ENCODE data around the gene PRPF38B.
A peak's percentile ranks its signal among the peaks of the same experiment; 100 is the strongest.
"Not testable (repeated sequence)": the region's sequence is repeated elsewhere in the genome, so short reads cannot be mapped to it uniquely, and the experiment has no call there.

Gene PRPF38B

DNA sequence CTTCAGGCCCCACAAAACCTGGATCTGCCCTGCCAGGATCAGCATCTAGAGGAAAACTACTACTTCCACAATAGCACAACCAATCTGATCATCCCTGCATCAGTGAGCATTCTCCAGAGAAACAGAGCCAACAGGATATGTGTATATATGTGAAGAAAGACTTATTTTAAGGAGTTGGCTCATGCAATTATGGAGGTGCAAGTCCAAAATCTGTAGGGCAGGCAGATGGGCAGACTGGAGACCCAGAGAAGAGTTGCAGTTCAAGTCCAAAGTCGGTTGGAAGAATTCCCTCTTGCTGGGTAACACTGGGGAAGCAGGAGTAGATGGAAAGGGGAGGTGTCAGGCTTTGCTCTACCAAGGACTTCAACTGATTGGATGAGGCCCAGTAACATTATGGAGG is 26.3 kb upstream of the PRPF38B start:
- no peaks in the 10 kb centered on the region for H3K9me3 Mint-ChIP-seq
- no peaks in the 10 kb centered on the region for H3K36me3 Mint-ChIP-seq
- H3K27ac Mint-ChIP-seq = no peak overlapping the region
- peaks cover 3% of the 10 kb centered on the region for H3K27me3 Mint-ChIP-seq
- H3K4me3 Mint-ChIP-seq = no peak overlapping the region
- H3K4me1 Mint-ChIP-seq = no peaks in the 10 kb centered on the region
- no peak for DNase-seq (ENCODE audit: low spot score in 2 of 2)
- ATAC-seq (ENCODE audit: low read depth) = no peak

DNA sequence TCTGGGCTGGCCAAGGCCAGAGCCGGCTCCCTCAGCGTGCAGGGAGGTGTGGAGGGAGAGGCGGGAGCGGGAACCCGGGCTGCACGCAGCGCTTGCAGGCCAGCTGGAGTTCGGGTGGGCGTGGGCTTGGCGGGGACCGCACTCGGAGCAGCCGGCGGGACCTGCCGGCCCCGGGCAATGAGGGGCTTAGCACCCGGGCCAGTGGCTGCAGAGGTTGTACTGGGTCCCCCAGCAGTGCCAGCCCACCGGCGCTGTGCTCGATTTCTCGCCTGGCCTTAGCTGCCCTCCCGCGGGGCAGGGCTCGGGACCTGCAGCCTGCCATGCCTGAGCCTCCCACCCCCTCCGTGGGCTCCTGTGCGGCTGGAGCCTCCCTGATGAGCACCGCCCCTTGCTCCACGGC is 24.7 kb upstream of the PRPF38B start:
- ATAC-seq (ENCODE audit: low read depth); DNase-seq (ENCODE audit: low spot score in 2 of 2); H3K4me3 Mint-ChIP-seq; H3K4me1 Mint-ChIP-seq; H3K36me3 Mint-ChIP-seq; H3K27me3 Mint-ChIP-seq; H3K9me3 Mint-ChIP-seq; H3K27ac Mint-ChIP-seq: not testable (repeated sequence)

DNA sequence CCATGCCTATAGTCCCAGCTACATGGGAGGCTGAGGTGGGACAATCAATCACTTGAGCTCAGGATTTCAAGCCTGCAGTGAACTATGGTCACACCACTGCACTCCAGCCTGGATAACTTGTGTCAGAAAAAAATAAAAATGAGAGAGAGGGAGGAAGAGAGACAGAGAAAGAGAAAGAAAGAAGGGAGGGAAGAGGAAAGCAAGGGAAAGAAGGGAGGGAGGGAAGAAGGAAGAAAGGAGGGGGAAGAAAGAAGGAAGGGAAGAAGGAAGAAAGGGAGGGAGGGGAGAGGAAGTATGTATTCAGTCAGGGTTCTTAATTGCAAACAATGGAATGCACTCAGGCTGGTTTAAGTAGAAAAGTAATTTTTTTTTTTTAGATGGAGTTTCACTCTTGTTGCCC is 23.3 kb upstream of the PRPF38B start:
- H3K9me3 Mint-ChIP-seq = no peaks in the 10 kb centered on the region
- H3K27ac Mint-ChIP-seq = no peak overlapping the region
- no peaks in the 10 kb centered on the region for H3K36me3 Mint-ChIP-seq
- peaks cover 4% of the 10 kb centered on the region for H3K27me3 Mint-ChIP-seq
- H3K4me3 Mint-ChIP-seq = no peak overlapping the region
- ATAC-seq (ENCODE audit: low read depth) (no peak), DNase-seq (ENCODE audit: low spot score in 2 of 2) (no peak)
- H3K4me1 Mint-ChIP-seq = no peaks in the 10 kb centered on the region

DNA sequence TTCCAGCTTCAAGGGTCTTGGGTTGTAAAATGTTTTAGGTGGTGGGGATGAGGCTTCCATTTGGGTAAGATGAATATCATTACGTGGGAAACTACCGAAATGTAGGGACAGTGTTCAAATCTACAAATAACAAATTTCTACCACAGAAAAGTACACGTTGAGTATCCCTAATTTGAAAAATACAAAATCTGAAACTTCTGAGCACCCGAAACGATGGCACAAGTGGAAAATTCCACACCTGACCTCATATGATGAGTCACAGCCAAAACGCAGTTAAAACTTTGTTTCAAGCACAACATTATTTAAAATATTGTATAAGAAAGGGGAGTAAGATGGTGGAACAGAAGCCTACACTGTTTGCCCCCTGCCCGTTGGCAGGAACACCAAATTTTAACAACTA is 22.4 kb upstream of the PRPF38B start:
- Mint-ChIP-seq H3K4me3 (no peak overlapping the region), H3K36me3 (no peaks in the 10 kb centered on the region), H3K27me3 (peaks cover 4% of the 10 kb centered on the region), H3K4me1 (no peaks in the 10 kb centered on the region), H3K27ac (no peak overlapping the region), H3K9me3 (no peaks in the 10 kb centered on the region)
- no peak for DNase-seq (ENCODE audit: low spot score in 2 of 2)
- ATAC-seq (ENCODE audit: low read depth) = no peak

DNA sequence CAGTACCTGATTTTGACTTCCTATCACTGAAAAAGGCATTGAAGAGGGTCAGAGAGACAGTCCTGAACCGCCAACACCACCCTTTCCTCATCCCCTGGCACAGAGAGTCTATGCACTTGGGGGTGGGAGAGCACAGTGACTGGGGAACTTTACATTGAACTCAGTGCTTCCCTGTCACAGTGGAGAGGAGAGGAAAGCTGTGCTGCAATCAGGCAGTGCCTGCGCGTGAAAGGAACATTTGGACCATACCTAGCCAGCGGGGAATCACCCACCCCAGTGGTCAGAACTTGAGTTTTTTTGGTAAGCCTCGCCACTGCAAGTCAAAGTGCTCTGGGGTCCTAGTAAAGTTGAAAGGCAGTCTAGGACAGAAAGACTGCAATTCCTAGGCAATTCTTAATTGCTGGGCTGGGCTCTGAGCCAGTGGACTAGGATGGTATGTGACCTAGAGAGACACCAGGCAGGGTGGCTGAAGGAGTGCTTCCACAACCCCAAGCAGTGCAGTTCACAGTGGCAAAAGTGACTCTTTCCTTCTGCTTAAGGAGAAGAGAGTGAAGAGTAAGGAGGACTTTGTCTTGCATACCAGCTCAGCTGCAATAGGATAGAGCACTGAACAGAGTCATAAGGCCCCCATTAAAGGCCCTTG is 21.9 kb upstream of the PRPF38B start:
- ATAC-seq (ENCODE audit: low read depth) (no peak), DNase-seq (ENCODE audit: low spot score in 2 of 2) (no peak)
- H3K4me1 Mint-ChIP-seq = no peaks in the 10 kb centered on the region
- no peak overlapping the region for H3K27ac Mint-ChIP-seq
- no peaks in the 10 kb centered on the region for H3K36me3 Mint-ChIP-seq
- peaks cover 4% of the 10 kb centered on the region for H3K27me3 Mint-ChIP-seq
- H3K4me3 Mint-ChIP-seq = no peak overlapping the region
- no peaks in the 10 kb centered on the region for H3K9me3 Mint-ChIP-seq

DNA sequence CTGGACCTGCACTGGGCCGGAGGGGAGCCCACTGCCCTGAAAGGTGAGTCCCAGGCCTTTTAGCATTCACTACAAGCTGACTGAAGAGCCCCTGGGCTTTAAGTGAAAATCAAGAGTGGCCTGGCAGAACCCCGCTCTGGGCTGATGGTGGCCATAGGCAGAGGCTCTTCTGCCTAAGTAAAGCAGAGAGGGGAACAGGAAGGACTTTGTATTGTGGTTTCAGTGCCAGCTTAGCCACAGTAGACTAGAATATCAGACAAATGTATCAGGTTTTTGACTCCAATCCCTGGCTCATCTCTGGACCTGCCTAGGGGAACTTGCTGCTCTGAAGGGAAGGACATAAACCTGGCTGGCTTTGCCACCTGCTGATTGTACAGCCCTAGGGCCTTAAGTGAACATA is 21.0 kb upstream of the PRPF38B start:
- no peak overlapping the region for H3K27ac Mint-ChIP-seq
- H3K9me3 Mint-ChIP-seq = no peaks in the 10 kb centered on the region
- no peak overlapping the region for H3K4me3 Mint-ChIP-seq
- no peaks in the 10 kb centered on the region for H3K36me3 Mint-ChIP-seq
- ATAC-seq (ENCODE audit: low read depth) (no peak), DNase-seq (ENCODE audit: low spot score in 2 of 2) (no peak)
- no peaks in the 10 kb centered on the region for H3K4me1 Mint-ChIP-seq
- peaks cover 4% of the 10 kb centered on the region for H3K27me3 Mint-ChIP-seq

DNA sequence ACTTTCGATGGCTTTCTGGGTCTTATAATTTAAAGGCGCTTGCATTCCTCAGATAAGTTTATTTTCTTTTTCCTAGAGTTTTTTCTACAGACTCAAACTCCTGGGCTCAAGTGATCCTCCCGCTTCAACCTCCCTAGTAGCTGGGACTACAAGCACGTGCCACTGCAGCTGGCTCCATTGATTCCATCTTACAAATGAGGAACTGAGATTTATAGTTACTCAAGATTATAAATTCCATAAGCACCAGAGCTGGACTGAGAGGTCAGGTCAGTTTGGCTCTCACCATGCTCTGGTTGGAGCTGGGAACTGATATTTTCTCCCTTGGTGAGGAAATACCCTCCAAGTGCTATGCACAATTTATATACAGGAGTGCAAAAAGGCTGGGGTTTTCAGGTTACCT is 13.4 kb upstream of the PRPF38B start:
- Mint-ChIP-seq H3K4me1 (no peaks in the 10 kb centered on the region), H3K4me3 (no peak overlapping the region), H3K36me3 (no peaks in the 10 kb centered on the region), H3K27me3 (peaks cover 15% of the 10 kb centered on the region), H3K27ac (no peak overlapping the region), H3K9me3 (no peaks in the 10 kb centered on the region)
- no peak for DNase-seq (ENCODE audit: low spot score in 2 of 2)
- peak; percentile 60 for ATAC-seq (ENCODE audit: low read depth)

DNA sequence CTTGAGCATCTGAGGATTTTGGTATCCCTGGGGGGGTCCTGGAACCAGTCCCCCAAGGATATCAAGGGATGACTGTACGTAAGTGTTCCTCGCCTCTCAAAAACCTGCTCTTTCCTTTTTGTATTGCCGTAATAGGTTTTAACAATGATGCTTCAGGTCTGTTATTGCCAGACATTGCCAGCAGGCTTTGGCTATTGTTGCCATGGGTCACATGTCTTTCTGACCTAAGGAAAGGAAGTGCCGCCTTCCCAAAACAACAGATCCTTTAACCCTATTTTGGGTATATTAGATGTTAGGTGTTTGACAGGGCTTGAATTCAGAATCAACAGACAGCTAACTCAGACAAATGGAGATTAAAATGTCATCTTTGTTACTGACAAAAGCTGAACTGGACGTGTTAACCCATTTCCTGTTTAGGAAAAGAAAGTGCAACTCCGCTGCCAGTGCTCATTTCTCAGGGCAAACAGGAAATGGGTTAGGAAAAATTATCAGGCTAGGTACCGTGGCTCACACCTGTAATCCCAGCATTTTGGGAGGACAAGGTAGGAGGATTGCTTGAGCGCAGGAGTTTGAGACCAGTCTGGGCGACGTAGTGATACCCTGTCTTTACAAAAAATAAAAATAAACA is 12.4 kb upstream of the PRPF38B start:
- ATAC-seq (ENCODE audit: low read depth) (no peak), DNase-seq (ENCODE audit: low spot score in 2 of 2) (no peak)
- Mint-ChIP-seq H3K4me3 (no peak overlapping the region), H3K27ac (no peak overlapping the region), H3K9me3 (no peaks in the 10 kb centered on the region), H3K4me1 (no peaks in the 10 kb centered on the region), H3K36me3 (no peaks in the 10 kb centered on the region), H3K27me3 (peaks cover 16% of the 10 kb centered on the region)

DNA sequence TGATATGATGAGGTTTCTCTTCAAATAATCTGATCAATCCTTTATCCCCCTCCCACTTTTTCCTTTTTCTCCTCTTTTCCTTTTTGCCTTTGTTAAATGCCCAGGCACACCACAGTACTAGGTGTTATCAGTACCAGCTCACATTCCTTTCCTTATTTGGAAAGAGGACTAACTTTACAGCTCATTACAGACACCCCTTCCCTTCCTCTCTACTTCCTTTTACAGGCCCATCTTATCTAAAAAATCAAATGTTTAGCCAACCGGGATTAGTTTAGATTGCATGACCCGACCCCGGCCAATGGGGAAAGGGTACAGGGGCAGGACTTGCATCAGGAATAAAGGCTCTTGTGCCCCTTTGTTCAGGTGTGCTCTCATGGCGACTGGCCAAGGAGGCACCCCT is 10.4 kb upstream of the PRPF38B start:
- H3K4me3 Mint-ChIP-seq; ATAC-seq (ENCODE audit: low read depth); H3K36me3 Mint-ChIP-seq: not testable (repeated sequence)

DNA sequence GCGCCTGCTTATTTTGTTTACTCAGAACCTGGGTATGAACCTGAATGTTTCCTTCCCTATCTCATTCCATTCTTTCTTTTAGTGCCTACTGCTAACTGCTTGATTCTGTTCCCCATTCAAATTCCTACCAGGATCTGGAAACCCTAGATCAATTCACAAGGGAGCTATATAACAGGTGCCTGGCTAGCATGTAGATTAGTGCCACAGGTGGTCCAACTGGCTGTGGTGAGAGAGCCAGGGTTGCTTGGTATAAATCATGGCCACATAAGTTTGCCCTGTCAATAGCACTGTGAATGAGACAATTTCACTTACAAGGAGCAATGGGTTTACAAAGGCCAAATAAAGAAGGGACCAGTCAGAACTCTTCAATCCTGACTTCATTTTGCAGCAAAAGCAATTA is 6.6 kb upstream of the PRPF38B start:
- H3K4me3 Mint-ChIP-seq = no peak overlapping the region
- H3K4me1 Mint-ChIP-seq = peaks cover 2% of the 10 kb centered on the region
- H3K36me3 Mint-ChIP-seq = no peaks in the 10 kb centered on the region
- ATAC-seq (ENCODE audit: low read depth) (no peak), DNase-seq (ENCODE audit: low spot score in 2 of 2) (no peak)
- H3K27me3 Mint-ChIP-seq = peaks cover 16% of the 10 kb centered on the region
- H3K9me3 Mint-ChIP-seq = no peaks in the 10 kb centered on the region
- no peak overlapping the region for H3K27ac Mint-ChIP-seq

More for the DNA sequence above, 10.4 kb upstream of the PRPF38B start:
- not testable (repeated sequence) for DNase-seq (ENCODE audit: low spot score in 2 of 2); H3K4me1 Mint-ChIP-seq; H3K27ac Mint-ChIP-seq; H3K9me3 Mint-ChIP-seq
- H3K27me3 Mint-ChIP-seq = peaks cover 16% of the 10 kb centered on the region

DNA sequence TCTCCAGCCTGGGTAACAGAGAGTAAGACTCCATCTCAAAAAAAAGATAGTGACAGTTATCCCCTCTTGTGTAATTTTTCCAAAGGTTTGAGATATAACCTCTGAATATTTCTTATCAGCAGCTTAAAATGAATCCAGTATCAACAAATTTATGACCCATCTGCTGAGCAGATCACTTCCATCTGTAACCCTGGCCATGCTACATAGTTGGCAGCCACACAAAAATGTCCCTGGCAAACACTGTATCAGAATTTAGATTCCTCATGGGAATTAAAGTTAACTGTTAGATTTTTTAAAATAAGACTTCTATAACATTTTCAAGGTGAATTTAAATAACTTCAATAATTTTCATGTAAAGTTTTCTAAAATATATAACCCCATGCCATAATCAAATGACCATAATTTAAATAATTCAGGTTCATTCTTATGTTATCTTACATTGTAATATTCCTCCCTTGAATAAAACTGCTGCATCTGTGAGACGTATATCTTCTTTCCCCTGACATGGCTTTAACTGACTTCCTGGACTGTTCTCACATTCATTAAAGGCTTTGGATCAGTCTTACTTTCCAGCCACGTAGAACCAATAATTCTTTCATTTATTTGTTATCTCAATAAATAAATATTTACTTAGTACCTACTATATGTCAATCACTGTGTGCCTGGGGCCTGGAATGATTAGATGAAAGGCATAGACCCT is 5.3 kb upstream of the PRPF38B start:
- Mint-ChIP-seq H3K27ac (no peak overlapping the region), H3K4me1 (peaks cover 12% of the 10 kb centered on the region), H3K36me3 (no peaks in the 10 kb centered on the region), H3K9me3 (no peaks in the 10 kb centered on the region), H3K4me3 (no peak overlapping the region), H3K27me3 (peaks cover 11% of the 10 kb centered on the region)
- ATAC-seq (ENCODE audit: low read depth) (no peak), DNase-seq (ENCODE audit: low spot score in 2 of 2) (no peak)

DNA sequence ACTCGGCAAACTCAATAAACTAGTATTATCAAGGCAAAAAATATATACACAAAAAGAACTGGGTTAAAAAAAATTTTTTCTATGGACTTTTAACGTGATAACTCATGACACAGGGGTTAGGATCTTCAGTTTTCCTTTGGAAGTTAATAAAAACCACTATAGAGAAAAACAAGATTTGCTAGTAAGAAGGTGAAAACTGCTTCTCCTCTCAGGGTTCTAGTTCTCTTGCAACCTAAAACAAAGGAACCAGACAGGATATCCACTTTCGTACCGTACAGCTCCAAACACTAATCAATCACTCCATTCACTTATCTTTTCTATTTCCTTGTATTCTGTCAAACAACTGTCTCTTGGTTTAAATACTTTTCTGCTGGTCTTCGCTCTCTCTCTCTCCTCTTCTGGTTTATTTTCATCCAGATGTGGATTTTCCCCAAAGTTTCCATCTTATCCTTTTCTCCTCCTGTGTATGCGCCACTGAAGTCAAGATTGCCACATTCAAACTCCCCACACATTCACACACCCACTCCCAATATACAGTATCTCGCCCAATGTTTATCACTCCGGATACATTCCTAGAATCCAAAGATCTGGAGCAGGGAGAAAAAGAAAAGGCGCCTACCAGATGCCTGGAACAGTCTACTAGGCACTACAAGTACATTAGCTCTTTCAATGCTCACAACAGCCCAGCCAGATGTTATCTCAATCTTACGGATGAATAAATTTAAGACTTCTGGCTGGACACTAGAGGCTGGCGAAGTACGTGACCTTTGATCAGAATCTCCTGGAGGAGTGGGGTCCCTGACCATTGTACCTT is 775 bp upstream of the PRPF38B start:
- H3K36me3 Mint-ChIP-seq = peaks cover 3% of the 10 kb centered on the region
- no peak for DNase-seq (ENCODE audit: low spot score in 2 of 2)
- peak overlapping the region; percentile 96 for H3K4me3 Mint-ChIP-seq
- H3K27me3 Mint-ChIP-seq = no peaks in the 10 kb centered on the region
- no peaks in the 10 kb centered on the region for H3K9me3 Mint-ChIP-seq
- peak overlapping the region; percentile 98 for H3K27ac Mint-ChIP-seq
- ATAC-seq (ENCODE audit: low read depth) = no peak
- peaks cover 27% of the 10 kb centered on the region for H3K4me1 Mint-ChIP-seq

DNA sequence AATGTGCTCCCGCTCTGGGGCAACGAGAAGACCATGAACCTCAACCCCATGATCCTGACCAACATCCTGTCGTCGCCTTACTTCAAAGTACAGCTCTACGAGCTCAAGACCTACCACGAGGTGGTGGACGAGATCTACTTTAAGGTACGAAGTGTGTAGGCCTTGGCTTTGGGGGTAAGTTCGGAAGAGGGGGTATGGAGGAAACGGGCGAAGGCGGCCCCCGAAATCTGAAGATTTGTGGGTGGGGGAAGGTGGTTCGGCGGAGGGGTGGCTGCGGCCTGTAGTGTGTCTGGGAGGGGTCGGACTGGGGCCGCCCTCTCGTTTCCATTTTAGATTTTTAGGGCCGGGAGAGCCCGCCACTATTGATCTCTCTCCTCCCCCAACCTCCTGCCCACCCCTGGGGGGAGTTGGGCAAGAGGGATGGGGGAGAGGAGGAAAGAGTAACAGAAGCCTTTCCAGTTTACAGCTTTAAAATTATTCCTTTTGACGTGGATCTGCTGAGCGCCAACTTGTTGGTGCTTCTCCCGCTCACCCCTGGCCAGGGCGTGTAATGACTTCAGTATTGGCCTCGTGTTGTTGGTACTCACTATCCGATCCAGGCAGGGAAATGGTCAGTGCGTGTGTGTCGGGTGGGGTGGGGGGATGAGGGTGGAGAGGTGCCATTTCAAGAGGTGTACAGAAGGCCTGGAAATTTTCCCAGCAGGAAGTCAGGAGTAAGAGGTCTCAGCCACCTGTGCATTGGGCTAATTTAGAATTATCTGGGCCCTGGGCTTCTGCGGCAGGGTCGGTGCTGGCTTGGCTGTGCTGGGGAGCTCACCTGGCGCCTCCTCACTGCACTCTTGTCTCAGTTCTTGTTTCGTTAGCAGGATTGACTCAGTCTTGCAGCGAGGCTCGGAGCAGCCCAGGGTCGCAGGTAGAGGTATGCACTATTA is 880 bp downstream of the PRPF38B start:
- peaks cover 7% of the 10 kb centered on the region for H3K36me3 Mint-ChIP-seq

More for the DNA sequence above, 880 bp downstream of the PRPF38B start:
- peak in 1 of 2 donors; percentile 64 for DNase-seq (ENCODE audit: low spot score in 2 of 2)
- Mint-ChIP-seq H3K4me1 (peaks cover 27% of the 10 kb centered on the region), H3K27me3 (no peaks in the 10 kb centered on the region), H3K9me3 (no peaks in the 10 kb centered on the region), H3K4me3 (peak overlapping the region; percentile 96), H3K27ac (peak overlapping the region; percentile 98)
- ATAC-seq (ENCODE audit: low read depth) = peak; percentile 71
